Esophagus mucosa (tissue), 1 donor: ENCODE data around the gene SNRNP35. TPM values are rescaled to one million over a fixed set of nuclear protein-coding genes. Genes with fewer than 3 reads are reported as not detected.
A peak's percentile ranks its signal among the peaks of the same experiment; 100 is the strongest.
"Not testable (repeated sequence)": the region's sequence is repeated elsewhere in the genome, so short reads cannot be mapped to it uniquely, and the experiment has no call there.

Experiments
- ATAC-seq: fragments of 200-7000 bp; cut with Tn5 transposase; one replicate; pipeline ENCODE4 v1.9.1; 2020
- total RNA-seq: library from RNA; stranded (reverse); gene quantifications from one replicate; pipeline ENCODE4 v1.2.4, GENCODE V29; 2023
- donor health status: DM: yes; HTN: yes; CAD: no.

Gene SNRNP35
- total RNA-seq: 10.4 TPM

GRCh38 chr12:123457980-123458779, at the start of gene SNRNP35:
TSS of gene SNRNP35 (plus strand) at chr12:123458139. CDS start at chr12:123465541, 7,402 bp downstream.
- peak; percentile 76 for ATAC-seq

DNA sequence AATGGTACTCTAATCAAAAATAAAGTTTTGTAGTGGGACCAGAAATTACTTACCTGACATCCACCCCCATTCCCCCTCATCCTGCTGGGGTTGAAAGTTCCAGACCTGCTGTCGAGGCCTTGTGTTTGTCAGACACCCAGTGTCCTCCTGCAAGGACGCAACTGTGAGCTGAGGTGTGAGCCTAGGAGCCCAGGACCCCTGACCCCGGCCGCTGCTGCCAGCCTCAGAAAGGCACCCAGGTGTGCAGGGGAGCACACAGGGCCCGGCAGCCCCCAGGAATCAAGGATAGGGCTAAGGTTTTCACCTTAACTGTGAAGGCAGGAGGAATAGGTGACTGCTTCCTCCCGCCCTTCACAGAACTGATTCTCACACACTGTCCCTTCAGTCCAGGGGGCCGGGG, 49.3 kb upstream of the SNRNP35 start:
- ATAC-seq: not testable (repeated sequence)

GRCh38 chr12:123409284-123410040, 48.5 kb upstream of the SNRNP35 start:
- ATAC-seq: not testable (repeated sequence)

DNA sequence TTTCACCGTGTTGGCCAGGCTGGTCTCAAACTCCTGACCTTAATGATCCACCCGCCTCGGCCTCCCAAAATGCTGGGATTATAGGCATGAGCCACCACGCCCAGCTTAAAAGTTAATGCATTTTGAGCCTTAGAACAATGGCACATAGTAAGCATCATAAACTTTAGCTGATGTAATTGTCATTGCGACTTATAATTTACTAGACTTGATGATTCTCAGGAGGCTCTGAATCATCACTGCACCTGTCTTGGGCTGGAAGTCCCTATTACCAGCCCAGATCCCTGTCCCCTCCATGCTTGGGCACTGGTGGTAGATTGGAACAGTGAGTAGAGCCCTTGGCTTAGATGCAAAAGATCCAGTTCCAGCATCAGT, 47.9 kb upstream of the SNRNP35 start:
- ATAC-seq: peak; percentile 76

DNA sequence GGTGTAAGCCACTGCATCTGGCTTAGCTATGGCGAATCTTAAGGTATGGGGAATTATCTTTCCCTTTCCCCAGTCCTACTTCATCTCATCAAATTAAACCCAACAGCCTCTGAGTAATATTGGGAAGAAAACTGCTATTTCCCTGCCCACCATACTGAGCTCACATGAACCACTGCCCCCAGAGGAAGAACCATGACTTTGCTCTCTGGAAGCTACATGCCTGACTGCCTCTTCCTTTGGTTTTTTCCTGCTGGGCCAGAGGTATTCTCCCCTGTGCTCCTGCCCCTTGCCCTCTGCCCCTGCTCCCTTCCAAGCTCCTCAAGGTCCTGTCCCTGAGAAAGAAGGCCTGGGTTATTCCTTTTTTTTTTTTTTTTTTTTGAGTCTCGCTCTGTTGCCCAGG, 36.6 kb upstream of the SNRNP35 start:
- ATAC-seq: no peak

- ATAC-seq: peak; percentile 81
These were observed 30.7 kb upstream of the SNRNP35 start for GRCh38 chr12:123427036-123427769.

GRCh38 chr12:123428591-123428990, 29.3 kb upstream of the SNRNP35 start:
- no peak for ATAC-seq

DNA sequence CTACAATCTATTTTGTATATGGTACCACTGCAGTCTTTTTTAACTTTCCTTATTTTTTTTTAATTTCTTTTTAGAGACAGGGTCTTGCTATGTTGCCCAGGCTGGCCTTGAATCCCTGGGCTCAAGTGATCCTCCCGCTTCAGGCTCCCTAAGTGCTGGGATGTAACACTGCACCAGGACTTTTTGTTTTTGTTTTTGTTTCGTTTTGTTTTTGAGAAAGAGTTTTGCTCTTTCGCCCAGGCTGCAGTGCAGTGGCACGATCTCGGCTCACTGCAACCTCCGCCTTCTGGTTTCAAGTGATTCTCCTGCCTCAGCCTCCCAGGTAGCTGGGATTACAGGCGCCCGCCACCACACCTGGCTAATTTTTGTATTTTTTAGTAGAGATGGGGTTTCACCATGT, 28.8 kb upstream of the SNRNP35 start:
- ATAC-seq: not testable (repeated sequence)

- not testable (repeated sequence) for ATAC-seq
These were observed 25.8 kb upstream of the SNRNP35 start for GRCh38 chr12:123431951-123432817.

DNA sequence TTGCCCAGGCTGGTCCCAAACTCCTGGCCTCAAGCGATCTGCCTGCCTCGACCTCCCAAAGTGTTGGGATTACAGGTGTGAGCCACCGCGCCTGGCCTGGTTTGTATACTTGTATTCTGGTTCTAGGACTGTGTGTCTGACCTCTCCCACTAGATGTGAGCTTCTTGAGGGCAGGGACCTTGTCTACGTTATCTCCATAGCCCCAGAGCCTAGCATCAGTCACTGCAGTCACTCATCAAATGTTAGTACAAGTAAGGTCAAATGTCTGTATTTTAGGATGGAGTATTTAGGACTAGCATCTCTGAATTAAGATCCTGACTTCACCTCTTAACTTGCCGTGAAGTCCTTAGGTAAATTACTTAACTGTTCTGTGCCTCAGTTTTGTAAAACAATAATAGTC, 24.3 kb upstream of the SNRNP35 start:
- ATAC-seq: no peak

DNA sequence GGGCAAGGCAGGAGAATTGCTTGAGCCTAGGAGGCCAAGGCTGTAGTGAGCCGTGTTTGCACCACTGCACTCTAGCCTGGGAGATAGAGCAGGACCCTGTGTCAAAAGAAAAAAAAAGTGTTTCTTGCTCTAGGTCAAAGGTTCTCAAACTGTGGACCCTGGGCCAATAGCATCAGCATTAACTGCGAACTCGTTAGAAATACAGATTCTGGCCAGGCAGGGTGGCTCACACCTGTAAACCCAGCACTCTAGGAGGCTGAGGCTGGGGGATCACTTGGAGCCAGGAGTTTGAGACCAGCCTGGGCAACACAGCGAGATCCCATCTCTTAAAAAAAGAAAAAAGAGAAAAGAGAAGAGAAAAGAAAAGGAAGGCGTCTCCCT, 22.3 kb upstream of the SNRNP35 start:
- no peak for ATAC-seq

DNA sequence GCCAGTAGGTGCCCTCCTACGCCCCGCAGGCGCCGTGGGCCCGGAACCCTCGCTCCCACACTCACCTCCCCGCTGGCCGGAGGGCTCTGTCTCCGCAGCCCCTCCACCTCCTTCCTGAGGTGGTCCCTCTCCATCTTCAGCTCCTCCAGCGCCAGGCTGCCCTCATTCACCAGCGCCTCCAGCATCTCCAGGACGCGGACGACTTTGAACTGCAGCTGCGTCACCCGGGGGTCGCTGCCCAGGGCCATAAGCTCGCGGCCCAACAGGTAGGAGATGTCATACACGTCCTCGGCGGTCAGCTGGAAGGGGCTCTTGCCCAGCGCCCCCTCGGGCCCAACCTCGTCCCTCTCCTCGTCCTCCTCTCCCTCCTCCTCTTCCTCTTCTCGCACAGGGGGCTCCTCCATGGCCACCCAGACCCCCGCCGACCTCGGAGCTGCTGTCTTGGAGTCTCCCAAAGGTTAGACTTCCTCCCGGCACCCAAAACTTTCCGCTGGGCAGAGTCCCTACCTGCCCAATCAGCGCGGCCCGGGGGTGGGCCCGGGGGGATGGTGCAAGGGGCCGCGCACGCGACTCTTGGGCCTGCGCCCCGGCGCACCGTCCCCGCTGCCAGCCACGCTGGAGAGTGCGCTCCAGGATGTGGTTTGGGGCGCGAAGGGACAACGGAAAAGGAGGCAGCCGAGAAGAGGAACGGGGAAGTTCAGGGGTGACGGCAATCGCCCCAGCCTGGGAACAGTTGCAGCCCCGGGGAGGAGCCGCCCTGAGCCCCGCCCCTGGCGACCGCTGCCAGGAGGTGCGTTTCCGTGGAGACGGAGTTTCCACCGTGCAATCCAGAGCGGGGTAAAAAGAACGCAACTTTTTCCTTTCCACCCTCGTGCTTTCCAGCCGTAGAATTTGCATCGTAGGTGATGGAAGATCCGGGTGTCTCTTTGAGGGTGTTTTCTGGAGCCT, 21.6 kb upstream of the SNRNP35 start, which contains the start of gene RILPL2:
Gene RILPL2 (minus strand): TSS at position 668 of the 948 bp plus-strand sequence. CDS start 264 bp downstream, at position 404.
- peak; percentile 94 for ATAC-seq

DNA sequence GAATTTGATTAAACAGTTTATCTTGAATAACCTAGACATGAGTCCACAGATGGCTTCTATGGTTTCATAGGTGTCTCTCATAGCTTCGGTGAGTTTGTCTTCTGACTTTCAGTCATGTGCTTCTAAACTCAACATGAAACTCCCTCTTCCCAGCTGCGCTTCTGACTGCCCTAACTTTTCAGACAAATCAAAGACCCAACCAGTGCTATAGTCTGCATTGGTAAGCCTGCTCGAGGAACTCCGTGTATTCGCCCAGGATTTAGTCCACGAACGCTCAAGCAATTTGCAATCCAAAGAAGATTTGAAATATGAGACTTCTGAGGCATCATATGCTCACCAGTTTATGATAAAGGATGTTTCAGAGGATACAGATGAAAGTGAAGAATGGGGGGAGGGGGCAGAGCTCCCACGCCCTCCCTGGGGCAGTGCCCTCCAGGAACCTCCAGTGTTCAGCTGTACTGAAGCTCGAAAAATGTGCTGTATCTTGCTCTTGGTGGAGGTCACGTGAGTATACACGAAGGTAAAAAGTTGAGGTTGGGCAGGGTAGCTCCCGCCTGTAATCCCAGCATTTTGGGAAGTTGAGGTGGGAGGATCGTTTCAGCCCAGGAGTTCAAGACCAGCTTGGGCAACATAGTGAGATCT, 16.3 kb upstream of the SNRNP35 start:
- no peak for ATAC-seq

DNA sequence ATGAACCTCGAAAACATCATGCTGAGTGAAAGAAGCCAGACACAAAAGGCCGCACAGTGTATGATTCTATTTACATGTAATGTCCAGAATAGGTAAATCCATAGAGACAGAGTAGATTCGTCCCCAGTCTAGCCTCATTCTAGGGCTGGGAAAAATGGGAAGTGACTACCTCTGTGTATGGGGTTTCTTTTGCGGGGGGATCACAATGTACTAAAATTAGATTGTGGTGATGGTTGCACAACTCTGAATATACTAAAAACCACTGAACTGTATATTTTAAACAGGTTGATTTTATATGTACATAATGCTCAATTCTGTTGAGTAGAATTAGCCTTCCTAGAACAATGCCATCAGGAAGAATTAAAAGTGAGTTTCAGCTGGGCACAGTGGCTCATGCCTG, 15.2 kb upstream of the SNRNP35 start:
- no peak for ATAC-seq

DNA sequence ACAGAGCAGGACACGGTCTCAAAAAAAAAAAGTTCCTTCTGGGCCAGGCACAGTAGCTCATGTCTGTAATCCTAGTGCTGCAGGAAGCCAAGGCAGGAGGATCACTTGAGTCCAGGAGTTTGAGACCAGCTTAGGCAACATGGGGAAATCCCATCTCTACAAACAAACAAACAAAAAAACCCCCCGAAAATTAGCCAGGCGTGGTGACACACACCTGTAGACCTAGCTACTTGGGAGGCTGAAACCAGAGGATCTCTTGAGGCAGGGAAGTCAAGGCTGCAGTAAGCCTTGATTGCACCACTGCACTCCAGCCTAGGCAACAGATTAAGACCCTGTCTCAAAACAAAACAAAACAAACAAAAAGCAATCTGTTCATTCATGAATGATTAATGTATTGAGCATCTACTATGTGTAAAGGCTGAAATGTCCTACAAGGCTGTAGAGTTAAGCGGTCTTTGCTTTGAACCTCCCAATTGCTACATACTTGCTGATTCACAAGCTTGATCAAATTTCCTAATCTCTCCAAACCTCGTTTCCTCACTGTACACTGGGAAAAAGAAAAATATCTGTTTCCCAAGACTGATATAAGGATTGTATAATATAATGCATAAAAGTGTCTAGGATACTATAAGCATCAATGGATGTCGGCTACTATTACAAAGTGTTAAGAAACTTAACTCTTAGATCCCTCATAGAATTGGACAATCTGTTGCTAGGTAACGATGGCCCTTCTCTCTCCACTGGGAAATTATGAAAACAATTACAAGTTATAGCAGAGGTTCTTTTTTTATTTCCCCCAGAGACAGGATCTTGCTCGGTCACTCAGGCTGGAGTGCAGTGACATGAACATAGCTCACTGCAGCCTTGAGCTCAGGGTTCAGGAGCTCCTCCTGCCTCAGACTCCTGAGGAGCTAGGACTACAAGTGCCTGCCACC, 13.6 kb upstream of the SNRNP35 start:
- no peak for ATAC-seq

GRCh38 chr12:123445388-123446332, 12.3 kb upstream of the SNRNP35 start:
- ATAC-seq: peak; percentile 42

DNA sequence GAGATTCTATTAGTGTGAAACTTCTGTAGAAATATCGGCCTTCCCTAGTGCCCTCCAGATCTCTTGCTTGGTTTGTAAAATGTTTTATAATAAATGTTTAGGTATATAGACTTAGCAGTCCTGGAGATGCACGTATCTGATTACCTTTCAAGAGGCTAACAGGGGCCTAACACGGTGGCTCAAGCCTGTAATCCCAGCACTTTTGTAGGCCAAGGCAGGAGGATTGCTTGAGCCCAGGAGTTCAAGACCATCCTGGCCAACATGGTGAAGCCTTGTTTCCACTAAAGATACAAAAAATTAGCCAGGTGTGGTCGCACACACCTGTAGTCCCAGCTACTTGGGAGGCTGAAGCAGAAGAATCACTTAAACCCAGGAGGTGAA, 11.6 kb upstream of the SNRNP35 start:
- ATAC-seq: no peak

GRCh38 chr12:123449249-123449733, 8.6 kb upstream of the SNRNP35 start:
- peak; percentile 42 for ATAC-seq
